DMS 273 (cell line): Measurements from ENCODE around the gene SEMA5A.
A peak's percentile ranks its signal among the peaks of the same experiment; 100 is the strongest.

Experiments
- DNase-seq: peaks from one replicate; lab custom pipeline; 2025; ENCODE audit not compliant: unreplicated experiment; lab: John Stamatoyannopoulos, UW

SEMA5A gene

GRCh38 chr5:9545992-9546851, at the start of gene SEMA5A:
Gene SEMA5A (minus strand): TSS chr5:9546075. CDS start chr5:9379946, 166,129 bp downstream.
- peak; percentile 53 for DNase-seq

GRCh38 chr5:9594913-9595312, 49.0 kb upstream of the SEMA5A start:
- DNase-seq: no peak

GRCh38 chr5:9589049-9589835, 43.4 kb upstream of the SEMA5A start:
- no peak for DNase-seq

- no peak for DNase-seq
These were observed 42.4 kb upstream of the SEMA5A start for GRCh38 chr5:9588254-9588653.

- no peak for DNase-seq
These were observed 41.3 kb upstream of the SEMA5A start for GRCh38 chr5:9587135-9587534.

GRCh38 chr5:9582406-9582805, 36.5 kb upstream of the SEMA5A start:
- DNase-seq: no peak

GRCh38 chr5:9573796-9574195, 27.9 kb upstream of the SEMA5A start:
- DNase-seq: no peak

GRCh38 chr5:9572246-9572645, 26.4 kb upstream of the SEMA5A start:
- DNase-seq: no peak

- DNase-seq: no peak
These were observed 25.0 kb upstream of the SEMA5A start for GRCh38 chr5:9570876-9571275.

GRCh38 chr5:9567039-9567438, 21.2 kb upstream of the SEMA5A start:
- no peak for DNase-seq

- DNase-seq: no peak
These were observed 18.9 kb upstream of the SEMA5A start for GRCh38 chr5:9564752-9565151.

- DNase-seq: no peak
These were observed 16.3 kb upstream of the SEMA5A start for GRCh38 chr5:9562141-9562540.

- DNase-seq: no peak
These were observed 14.1 kb upstream of the SEMA5A start for GRCh38 chr5:9559965-9560364.

- no peak for DNase-seq
These were observed 12.6 kb upstream of the SEMA5A start for GRCh38 chr5:9558319-9558965.

GRCh38 chr5:9557696-9558095, 11.8 kb upstream of the SEMA5A start:
- DNase-seq: no peak

- DNase-seq: no peak
These were observed 10.1 kb upstream of the SEMA5A start for GRCh38 chr5:9555961-9556360.

- DNase-seq: no peak
These were observed 8.2 kb upstream of the SEMA5A start for GRCh38 chr5:9554122-9554521.

GRCh38 chr5:9553561-9553960, 7.7 kb upstream of the SEMA5A start:
- DNase-seq: no peak

GRCh38 chr5:9551567-9552537, 6.0 kb upstream of the SEMA5A start:
- DNase-seq: no peak

GRCh38 chr5:9549941-9550340, 4.1 kb upstream of the SEMA5A start:
- no peak for DNase-seq
